Measurements from ENCODE around the gene UBE2O.
"Not testable (repeated sequence)": the region's sequence is repeated elsewhere in the genome, so short reads cannot be mapped to it uniquely, and the experiment has no call there.

UBE2O gene

DNA sequence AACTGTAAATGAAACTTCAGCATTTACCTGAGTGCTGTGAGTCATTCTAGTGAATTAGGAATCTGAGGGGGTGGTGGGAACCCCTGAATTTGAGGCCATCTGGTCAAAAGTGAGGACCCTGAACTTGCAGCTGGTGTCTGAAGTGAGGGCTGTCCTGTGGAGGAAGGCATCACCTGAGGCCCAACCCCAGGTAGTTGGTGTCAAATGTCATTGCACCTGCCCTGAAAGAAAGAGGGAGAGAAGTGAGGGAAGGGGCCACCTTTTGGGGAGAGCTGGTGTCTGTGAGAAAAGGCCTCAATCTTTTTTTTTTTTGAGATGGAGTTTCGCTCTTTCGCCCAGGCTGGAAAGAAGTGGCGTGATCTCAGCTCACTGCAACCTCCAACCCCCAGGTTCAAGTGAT, 86.7 kb downstream of the UBE2O start:
- no peak for FAIRE-seq

DNA sequence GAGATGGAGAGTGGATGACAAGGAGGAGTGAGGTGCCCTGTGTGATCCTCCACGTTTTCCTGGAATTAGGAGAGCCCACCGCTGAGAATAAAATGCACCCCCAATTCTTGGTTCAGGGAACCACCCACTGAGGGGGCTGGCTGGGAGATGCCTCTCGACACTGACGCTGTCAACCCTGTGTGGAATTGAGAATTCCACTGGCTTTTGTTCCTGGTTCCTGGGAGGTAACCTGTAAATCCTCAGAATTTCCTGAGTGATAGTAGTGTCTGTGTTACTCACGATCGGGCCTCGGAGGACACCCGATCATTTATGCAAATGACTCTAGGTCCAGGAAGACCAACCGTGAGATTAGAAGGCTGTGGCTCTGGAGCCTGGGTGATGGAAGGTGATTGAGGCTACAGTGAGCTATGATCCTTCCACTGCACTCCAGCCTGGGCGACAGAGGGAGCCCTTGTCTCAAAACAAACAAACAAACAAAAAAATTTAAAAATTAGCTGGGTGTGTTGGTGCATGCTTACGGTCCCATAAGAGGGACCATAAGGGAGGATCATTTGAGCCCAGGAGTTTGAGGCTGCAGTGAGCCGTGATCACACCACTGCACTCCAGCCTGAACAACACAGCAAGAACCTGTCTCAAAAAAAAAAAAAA, 87.6 kb downstream of the UBE2O start:
- no peak for FAIRE-seq

DNA sequence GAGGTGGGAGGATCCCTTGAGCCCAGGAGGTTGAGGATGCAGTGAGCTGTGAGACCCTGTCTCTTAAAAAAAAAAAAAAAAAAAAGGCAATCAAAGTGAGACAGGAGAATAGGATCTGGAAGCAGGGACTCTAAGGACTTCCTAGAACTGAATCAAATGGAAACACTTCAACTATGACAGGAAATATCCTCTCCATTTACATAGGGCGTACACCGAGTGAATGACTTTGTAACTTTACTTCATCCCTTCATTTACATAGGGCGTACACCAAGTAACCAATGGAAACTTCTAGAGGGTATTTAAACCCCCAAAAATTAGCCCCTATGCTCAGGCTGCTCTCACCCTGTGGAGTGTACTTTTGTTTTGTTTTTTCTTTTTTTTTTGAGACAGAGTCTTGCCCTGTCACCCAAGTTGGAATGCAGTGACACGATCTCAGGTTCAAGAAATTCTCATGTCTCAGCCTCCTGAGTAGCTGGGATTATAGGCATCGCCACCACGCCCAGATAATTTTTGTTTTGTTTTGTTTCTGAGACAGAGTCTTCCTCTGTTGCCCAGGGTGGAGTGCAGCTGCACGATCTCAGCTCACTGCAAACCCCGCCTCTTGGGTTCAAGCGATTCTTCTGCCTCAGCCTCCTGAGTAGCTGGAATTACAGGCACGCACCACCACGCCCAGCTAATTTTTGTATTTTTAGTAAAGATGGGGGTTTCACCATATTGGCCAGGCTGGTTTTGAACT, 89.7 kb downstream of the UBE2O start:
- no peak for FAIRE-seq

DNA sequence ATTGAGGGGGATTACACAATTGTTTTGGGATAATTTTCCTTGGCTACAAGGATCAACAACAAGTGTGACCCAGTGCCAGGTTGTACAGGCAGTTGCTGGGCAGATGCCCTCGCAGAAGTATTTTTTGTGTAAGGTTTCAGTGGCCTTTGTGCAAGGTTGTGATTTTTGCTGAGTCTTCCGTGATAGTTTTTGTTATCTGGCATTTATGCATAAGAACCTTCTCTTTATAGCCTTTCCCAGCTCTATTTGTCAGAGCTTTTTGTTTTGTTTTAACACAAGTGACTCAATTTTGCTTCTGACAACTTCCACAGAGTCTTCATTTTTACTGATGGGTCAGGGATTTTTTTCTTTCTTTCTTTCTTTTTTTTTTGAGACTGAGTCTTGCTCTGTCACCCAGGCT, 92.5 kb downstream of the UBE2O start:
- FAIRE-seq, result no peak

DNA sequence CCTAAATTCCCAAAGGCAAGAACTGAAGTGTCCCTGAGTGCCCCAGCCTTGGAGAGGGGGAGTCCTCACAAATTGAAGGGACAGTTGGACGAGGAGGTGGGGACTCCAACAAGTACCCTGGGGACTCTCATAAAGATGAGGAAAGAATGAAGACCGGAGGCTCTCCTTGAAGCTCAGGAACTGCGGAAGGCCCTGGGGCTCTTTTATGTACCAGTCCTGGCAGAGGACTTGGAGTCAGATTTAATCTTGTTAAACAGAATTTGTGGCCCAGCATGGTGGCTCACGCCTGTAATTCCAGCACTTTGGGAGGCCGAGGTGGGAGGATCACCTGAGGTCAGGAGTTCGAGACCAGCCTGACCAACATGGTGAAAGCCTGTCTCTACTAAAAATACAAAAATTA, 93.2 kb downstream of the UBE2O start:
- FAIRE-seq, result not testable (repeated sequence)

DNA sequence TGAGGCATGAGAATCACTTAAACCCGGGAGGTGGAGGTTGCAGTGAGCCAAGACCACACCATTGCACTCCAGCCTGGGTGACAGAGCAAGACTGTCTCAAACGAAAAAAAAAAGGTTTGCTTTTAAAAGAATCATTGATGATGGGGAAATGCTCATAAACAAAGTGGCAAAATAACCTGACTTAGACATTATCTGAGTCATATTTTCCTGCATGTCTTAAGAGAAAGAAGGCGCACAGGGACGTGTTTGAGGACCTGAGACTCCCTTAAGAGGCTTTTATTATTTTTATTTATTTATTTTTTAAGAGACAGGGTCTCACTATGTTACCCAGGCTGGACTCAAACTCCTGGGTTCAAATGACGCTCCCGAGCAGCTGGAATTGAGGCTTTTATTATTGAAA, 93.6 kb downstream of the UBE2O start:
- no peak for FAIRE-seq

DNA sequence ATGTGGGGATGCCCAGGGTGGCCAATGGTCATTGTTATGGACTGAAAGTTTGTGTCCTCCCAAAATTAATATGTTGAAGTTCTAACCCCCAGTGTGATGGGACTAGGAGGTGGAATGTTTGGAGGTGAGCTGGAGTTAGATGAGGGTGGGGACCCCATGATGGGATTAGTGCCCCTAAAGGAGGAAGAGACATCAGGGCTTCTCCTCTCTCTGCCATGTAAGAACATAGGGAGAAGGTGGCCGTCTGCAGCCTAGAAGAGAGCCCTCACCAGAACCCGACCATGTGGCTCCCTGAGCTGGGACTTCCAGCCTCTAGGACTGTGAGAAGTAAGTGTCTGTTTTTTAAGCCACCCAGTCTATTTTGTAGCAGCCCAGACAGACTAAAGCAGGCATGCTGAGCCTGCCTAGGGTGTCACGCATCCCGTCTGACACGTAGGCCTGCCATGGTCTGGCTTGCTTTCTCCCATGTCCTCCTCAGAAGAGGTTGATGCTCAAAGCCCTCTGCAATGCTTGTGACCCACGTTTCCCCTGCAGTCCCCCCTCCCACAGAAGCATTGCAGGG, 95.3 kb downstream of the UBE2O start:
- FAIRE-seq, result no peak

DNA sequence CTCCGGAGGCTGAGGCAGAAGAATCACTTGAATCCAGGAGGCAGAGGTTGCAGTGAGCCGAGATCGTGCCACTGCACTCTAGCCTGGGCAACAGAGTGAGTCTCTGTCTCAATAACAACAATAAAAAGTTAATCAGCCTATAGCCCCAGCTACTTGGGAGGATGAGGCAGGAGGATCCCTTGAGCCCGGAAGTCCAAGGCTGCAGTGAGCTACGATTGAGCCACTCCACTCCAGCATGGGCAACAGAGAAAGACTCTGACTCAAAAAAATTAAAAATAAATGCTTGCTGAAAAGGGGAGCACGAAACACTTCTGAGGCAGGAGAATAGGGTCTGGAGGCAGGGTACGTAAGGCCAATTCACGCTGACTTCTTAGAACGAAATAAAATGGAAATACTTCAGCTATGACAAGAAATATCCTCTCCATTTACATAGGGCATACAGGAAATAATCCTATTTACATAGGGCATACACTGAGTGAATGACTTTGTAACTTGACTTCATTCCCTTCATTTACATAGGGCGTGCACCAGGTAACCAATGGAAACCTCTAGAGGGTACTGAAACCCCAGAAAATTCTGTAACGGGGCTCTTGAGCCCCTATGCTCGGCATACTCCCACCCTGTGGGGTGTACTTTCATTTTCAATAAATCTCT, 96.0 kb downstream of the UBE2O start:
- FAIRE-seq, result no peak

DNA sequence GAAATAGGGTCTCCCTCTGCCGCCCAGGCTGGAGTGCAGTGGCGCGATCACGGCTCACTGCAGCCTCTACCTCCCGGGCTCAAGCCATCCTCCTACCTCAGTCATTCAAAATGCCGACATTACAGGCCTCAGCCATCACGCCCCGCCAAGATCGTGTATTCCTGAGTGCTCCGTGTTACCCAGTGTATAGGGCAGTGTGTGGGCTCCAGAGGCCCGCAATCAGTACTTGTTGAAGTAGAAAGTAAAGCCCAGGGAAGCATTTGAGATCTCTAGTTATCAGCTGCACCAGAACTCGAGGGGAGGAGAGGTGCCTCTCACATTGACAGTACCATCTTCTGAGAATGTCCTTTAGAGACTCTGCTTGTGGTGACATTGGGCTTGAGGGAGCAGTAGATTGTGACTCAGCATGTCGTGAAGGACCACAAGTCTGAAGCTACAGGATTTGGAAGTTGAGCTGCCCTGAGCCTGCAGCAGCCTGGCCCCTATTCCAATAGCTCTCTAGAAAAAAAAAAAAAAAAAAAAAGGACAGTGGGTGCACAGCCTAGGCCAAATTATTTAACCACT, 98.1 kb downstream of the UBE2O start:
- no peak for FAIRE-seq

DNA sequence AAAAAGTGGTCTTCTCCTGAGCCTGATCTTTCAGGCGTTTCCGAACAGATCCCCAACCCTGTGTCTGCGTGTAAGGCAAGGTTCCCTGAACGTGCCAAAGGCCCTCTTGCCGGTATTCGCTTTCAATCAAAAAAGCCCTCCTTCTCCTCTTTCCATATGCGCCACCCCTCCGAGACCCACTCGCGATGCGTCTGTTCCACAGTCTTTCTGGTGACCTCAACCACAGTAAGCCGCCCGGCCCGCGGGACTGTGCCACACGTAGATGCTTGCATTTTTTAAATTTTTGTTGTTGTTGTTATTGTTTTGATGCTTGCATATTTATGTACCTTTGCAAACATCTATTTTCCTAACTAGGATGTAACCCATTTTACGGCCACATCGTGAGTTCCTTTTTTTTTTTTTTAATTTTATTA, 98.6 kb downstream of the UBE2O start:
- no peak for FAIRE-seq

DNA sequence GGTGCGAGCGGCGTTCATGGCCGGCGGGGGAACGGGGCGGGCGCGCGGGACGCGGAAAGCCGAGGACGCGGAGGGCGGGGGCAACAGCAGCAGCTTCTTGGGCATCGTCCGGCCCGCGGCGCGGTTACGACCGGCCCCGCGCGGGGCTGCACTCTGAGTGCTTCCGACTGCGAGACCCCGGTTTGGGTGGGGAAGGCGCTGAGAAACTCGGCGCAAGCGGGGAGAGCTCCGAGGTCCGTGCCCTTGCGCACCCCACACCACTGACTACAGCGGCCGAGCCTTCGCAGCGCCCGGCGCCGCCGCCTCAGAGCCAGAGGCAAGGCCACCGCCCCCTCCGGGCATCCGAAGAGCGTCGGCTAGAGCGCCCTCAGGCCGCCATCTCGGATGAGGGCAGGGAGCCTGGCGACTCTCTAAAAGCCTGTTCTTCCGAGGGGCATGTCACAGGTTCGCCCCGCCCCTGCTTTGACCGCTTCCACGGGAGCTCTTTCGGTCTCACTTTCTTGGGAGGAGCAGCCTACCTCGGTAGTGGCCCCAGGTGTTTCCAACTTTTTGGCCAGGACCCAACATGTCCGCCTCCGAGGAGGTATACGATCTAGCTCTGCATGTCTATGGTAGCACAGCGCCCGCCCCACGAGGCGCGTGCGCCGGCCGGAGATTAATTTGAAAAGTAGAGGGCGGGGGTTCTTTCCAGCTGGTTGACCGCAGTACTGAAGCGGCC, 99.2 kb downstream of the UBE2O start, which contains the start of gene PRPSAP1:
TSS of gene PRPSAP1 (minus strand) at position 318 of the 718 bp plus-strand sequence. CDS start at position 105, 213 bp downstream.
- FAIRE-seq, result peak; percentile 16

DNA sequence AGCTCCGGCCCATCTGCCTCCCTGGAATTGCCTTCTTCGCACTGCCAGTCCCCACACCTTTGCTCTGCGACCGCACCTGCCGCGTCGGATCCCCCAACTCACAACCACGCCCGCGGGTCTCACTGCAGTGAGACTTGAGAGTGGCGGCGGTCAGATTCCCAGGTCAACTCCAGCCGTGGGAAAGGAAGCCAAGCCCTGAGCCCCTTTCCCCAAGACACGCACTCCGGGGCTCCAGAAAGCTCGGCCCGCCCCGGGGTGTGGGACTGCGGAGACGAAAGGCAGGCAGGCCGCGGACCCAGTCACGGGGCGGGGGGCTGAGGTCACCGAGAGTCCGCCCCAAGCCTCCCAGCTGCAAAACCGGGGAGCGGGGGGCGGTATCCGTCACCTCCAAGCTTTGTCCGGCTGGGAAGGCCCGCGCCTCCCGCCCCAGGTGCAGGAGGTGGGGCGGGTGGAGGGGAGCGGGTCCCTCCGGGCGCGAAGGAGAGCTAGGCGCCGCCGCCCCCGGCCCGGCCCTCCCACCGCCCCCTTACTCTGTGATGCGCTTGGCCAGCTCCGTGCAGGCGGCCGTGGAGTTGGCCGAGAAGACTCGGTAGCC, 99.9 kb downstream of the UBE2O start:
- no peak for FAIRE-seq

DNA sequence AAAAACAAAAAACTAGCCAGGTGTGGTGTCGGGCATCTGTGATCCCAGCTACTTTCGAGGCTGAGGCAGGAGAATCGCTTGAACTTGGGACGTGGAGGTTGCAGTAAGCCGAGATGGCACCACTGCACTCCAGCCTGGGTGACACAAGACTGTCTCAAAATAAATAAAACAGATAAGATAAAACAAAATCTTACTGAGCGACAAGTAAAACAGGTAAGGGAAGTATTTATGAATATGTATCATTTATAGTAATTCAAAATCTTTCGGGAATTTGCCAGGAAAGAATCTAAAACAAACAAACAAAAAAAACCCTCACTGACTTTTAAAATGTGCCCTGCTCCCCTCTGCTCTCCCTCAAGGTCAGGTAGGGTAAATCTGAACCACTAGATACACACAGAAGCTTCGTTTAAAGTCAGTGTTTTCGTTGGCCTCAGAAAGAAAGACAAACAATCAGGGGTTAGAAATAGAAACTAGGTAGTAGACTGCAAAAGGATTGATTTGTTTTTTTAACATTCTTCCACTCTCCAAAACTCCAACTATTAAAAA, 101.4 kb downstream of the UBE2O start:
- no peak for FAIRE-seq

DNA sequence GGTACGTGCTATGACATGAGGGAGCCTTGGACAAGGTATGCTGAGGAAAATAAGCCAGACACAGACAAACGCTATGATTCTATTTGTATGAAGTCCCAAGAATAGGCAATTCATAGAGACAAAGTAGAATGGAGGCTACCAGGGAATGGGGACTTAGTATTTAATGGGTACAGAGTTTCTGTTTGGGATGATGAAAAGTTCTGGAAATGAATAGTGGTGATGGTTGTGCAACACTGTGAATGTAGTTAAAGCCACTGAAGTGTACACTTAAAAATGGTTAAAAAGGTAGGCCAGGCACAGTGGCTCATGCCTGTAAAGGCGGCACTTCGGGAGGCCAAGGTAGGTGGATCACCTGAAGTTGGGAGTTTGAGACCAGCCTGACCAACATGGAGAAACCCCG, 102.5 kb downstream of the UBE2O start:
- FAIRE-seq, result no peak

DNA sequence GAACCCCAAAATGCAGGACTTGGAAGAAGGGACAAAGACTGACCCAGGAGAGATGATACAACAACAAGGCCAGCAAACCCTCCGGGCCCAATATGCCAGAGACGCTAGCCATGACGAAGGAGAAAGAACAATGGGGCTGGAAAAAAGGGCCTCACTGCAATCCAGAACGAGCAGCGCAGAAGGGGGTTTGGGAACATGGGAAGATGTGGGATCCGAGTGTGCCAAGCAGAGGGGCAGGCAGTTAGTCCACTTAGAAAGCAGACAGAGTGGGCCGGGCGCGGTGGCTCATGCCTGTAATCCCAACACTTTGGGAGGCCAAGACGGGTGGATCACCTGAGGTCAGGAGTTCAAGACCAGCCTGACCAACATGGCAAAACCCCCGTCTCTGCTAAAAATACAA, 106.0 kb downstream of the UBE2O start:
- FAIRE-seq, result not testable (repeated sequence)

DNA sequence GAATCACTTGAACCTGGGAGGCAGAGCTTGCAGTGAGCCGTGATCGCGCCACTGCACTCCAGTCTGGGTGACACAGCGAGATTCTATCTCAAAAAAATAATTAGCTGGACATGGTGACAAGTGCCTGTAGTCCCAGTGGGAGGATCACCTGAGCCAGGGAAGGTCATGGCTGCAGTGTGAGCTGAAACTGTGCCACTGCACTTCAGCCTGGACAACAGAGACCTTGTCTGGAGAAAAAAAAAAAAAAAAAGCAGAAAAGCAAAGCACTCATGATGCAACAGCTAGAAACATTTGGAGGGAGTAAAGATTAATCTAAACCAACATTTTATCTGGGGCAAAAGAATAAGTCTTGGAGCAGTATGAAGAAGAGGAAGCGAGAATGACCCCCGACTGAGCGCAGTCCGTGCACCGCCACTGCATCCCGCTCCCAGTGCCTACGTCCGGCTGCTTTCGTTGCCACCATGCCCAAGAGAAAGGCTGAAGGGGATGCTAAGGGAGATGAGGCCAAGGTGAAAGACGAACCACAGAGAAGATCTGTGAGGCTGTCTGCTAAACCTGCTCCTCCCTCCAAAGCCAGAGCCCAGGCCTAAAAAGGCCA, 107.5 kb downstream of the UBE2O start:
- FAIRE-seq, result no peak

DNA sequence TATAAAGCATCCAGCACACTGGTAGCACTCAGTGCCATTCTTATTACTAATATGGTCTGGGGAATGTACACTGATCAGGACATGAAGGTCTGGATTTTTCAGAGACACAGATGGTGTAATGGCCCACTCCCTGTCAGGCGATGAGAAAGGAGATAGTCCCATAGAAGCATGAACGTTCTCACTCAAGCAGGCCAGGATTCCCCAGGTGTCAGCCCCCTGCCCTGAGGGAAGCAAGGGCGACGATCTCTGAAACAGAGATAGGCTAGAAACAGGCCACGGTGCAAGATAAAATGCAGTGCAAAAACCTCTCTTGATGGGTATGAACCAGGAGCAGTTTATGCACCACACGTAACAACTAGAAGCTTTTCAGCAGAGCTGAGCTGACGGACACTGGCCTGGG, 109.8 kb downstream of the UBE2O start:
- no peak for FAIRE-seq

DNA sequence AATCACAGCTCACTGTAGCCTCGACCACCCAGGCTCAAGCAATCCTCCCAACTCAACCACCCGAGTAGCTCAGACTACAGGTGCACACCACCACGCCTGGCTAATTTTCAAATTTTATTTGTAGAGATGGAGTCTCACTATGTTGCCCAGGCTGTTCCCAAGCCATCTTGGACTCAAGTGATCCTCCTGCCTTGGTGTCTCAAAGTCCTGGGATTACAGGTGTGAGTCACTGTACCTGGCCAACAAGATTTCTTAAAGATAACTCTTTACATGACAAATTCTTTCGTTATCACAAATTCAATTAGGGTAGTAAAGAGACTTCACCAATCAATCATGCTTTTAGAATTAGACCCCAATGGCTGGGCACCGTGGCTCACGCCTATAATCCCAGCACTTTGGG, 111.7 kb downstream of the UBE2O start:
- FAIRE-seq, result no peak

All from A204.1 (cell line).